Osteocyte (in vitro differentiated cells): Measurements from ENCODE around the gene ZC3H7B. TPM values are rescaled to one million over a fixed set of nuclear protein-coding genes. Genes with fewer than 3 reads are reported as not detected.
A peak's percentile ranks its signal among the peaks of the same experiment; 100 is the strongest.

ENCODE experiments used
- DNase-seq: peaks from one replicate; pipeline ENCODE4 v3.0.0; 2021; ENCODE audit warnings: mixed read lengths; ENCODE audit not compliant: unreplicated experiment; ENCODE audit errors: extremely low spot score
- H3K27ac Mint-ChIP-seq: one replicate; pipeline ENCODE4 v1.8.0; 2021; ENCODE audit warnings: mild to moderate bottlenecking, mixed read lengths; ENCODE audit not compliant: unreplicated experiment
- H3K27me3 Mint-ChIP-seq: one replicate; pipeline ENCODE4 v1.8.0; 2021; ENCODE audit warnings: mixed read lengths; ENCODE audit not compliant: unreplicated experiment
- H3K36me3 Mint-ChIP-seq: one replicate; pipeline ENCODE4 v1.8.0; 2021; ENCODE audit warnings: mixed read lengths; ENCODE audit not compliant: unreplicated experiment
- H3K4me1 Mint-ChIP-seq: one replicate; pipeline ENCODE4 v1.8.0; 2021; ENCODE audit warnings: mixed read lengths; ENCODE audit not compliant: unreplicated experiment
- H3K4me3 Mint-ChIP-seq: one replicate; pipeline ENCODE4 v1.8.0; 2021; ENCODE audit warnings: mild to moderate bottlenecking, moderate library complexity, mixed read lengths; ENCODE audit not compliant: unreplicated experiment
- H3K9me3 Mint-ChIP-seq: one replicate; pipeline ENCODE4 v1.8.0; 2021; ENCODE audit warnings: mixed read lengths; ENCODE audit not compliant: unreplicated experiment
- CTCF ChIP-seq: fragments of 200-600 bp; sonication (generic); IDR thresholded peaks from 2 replicates; pipeline ENCODE4 v1.5.0; 2021; ENCODE audit warnings: antibody characterized with exemption, mild to moderate bottlenecking, moderate library complexity
- total RNA-seq: library from RNA; stranded (reverse); gene quantifications from 2 replicates; pipeline ENCODE4 v1.2.1, GENCODE V29; 2021

The ZC3H7B gene
- total RNA-seq, 1 donor from 2014 or later = 82.8 TPM

- no peaks in the 10 kb centered on the region for H3K9me3 Mint-ChIP-seq
- peaks cover 14% of the 10 kb centered on the region for H3K4me1 Mint-ChIP-seq
- no peak for DNase-seq
These were observed 45.9 kb downstream of the ZC3H7B start for GRCh38 chr22:41347066-41347859.

GRCh38 chr22:41348964-41349484 is 47.7 kb downstream of the ZC3H7B start:
- H3K4me3 Mint-ChIP-seq = no peak overlapping the region
- no peaks in the 10 kb centered on the region for H3K9me3 Mint-ChIP-seq
- peaks cover 33% of the 10 kb centered on the region for H3K36me3 Mint-ChIP-seq
- H3K27me3 Mint-ChIP-seq = no peaks in the 10 kb centered on the region
- H3K4me1 Mint-ChIP-seq = peaks cover 14% of the 10 kb centered on the region
- TF ChIP-seq CTCF = no peak
- no peak overlapping the region for H3K27ac Mint-ChIP-seq
- DNase-seq = no peak

More at GRCh38 chr22:41347066-41347859, 45.9 kb downstream of the ZC3H7B start:
- H3K36me3 Mint-ChIP-seq = peaks cover 34% of the 10 kb centered on the region
- no peaks in the 10 kb centered on the region for H3K27me3 Mint-ChIP-seq
- H3K4me3 Mint-ChIP-seq = no peak overlapping the region
- no peak for TF ChIP-seq CTCF
- H3K27ac Mint-ChIP-seq = no peak overlapping the region

GRCh38 chr22:41350087-41350486 is 48.8 kb downstream of the ZC3H7B start:
- H3K4me3 Mint-ChIP-seq = no peak overlapping the region
- peaks cover 14% of the 10 kb centered on the region for H3K4me1 Mint-ChIP-seq
- TF ChIP-seq CTCF = no peak
- DNase-seq = no peak
- H3K27me3 Mint-ChIP-seq = no peaks in the 10 kb centered on the region
- H3K36me3 Mint-ChIP-seq = peaks cover 33% of the 10 kb centered on the region
- H3K9me3 Mint-ChIP-seq = no peaks in the 10 kb centered on the region
- peak overlapping the region; percentile 59 for H3K27ac Mint-ChIP-seq

- TF ChIP-seq CTCF = no peak
- H3K9me3 Mint-ChIP-seq = no peaks in the 10 kb centered on the region
- H3K4me1 Mint-ChIP-seq = peaks cover 14% of the 10 kb centered on the region
- H3K27ac Mint-ChIP-seq = peak overlapping the region; percentile 59
- H3K4me3 Mint-ChIP-seq = no peak overlapping the region
- H3K27me3 Mint-ChIP-seq = no peaks in the 10 kb centered on the region
- DNase-seq = no peak
- H3K36me3 Mint-ChIP-seq = peaks cover 36% of the 10 kb centered on the region
These were observed 49.7 kb downstream of the ZC3H7B start for GRCh38 chr22:41351011-41351410.

- DNase-seq = no peak
- no peak for TF ChIP-seq CTCF
- H3K9me3 Mint-ChIP-seq = no peaks in the 10 kb centered on the region
- peaks cover 14% of the 10 kb centered on the region for H3K4me1 Mint-ChIP-seq
- peak overlapping the region; percentile 57 for H3K27ac Mint-ChIP-seq
- H3K36me3 Mint-ChIP-seq = peaks cover 33% of the 10 kb centered on the region
- no peaks in the 10 kb centered on the region for H3K27me3 Mint-ChIP-seq
- H3K4me3 Mint-ChIP-seq = no peak overlapping the region
These were observed 50.7 kb downstream of the ZC3H7B start for GRCh38 chr22:41352058-41352457.
